Kidney epithelial cell (primary cell): ENCODE results near the gene OLFML1. TPM values are rescaled to one million over a fixed set of nuclear protein-coding genes. Genes with fewer than 3 reads are reported as not detected.

ENCODE experiments used
- DNase-seq: peaks from one replicate; pipeline ENCODE4 v3.0.0-alpha.2; 2010; ENCODE audit warnings: low read depth
- H3K27me3 ChIP-seq: 2 replicates; pipeline ENCODE4 v1.6.0; 2011; ENCODE audit warnings: low read length; ENCODE audit not compliant: control insufficient read depth, insufficient read depth
- H3K36me3 ChIP-seq: 2 replicates; pipeline ENCODE4 v1.5.1; 2011; ENCODE audit warnings: low read length; ENCODE audit not compliant: control insufficient read depth, insufficient read depth
- H3K4me3 ChIP-seq: 2 replicates; pipeline ENCODE4 v1.5.1; 2011; ENCODE audit warnings: low read depth, mild to moderate bottlenecking, control low read depth, low read length
- total RNA-seq: library from RNA; depleted of rRNA; stranded (reverse); fragments of >200 nt; gene quantifications from 2 replicates; pipeline ENCODE4 v1.2.3, GENCODE V29; 2015
- TF ChIP-seq, protein P1 (sequence below): IDR thresholded peaks from 2 replicates; pipeline ENCODE4 v1.5.1; 2011; ENCODE audit warnings: mild to moderate bottlenecking, moderate library complexity, low read length, control low read depth, inconsistent platforms; ENCODE audit not compliant: insufficient read depth, poor library complexity, severe bottlenecking

Gene OLFML1
- total RNA-seq, 1 donor from 2014 or later = not detected

GRCh38 chr11:7449841-7450214 is 35.5 kb upstream of the OLFML1 start:
- Histone ChIP-seq H3K36me3 (no peaks in the 10 kb centered on the region), H3K4me3 (no peak overlapping the region), H3K27me3 (no peaks in the 10 kb centered on the region)
- TF ChIP-seq, protein P1, sequence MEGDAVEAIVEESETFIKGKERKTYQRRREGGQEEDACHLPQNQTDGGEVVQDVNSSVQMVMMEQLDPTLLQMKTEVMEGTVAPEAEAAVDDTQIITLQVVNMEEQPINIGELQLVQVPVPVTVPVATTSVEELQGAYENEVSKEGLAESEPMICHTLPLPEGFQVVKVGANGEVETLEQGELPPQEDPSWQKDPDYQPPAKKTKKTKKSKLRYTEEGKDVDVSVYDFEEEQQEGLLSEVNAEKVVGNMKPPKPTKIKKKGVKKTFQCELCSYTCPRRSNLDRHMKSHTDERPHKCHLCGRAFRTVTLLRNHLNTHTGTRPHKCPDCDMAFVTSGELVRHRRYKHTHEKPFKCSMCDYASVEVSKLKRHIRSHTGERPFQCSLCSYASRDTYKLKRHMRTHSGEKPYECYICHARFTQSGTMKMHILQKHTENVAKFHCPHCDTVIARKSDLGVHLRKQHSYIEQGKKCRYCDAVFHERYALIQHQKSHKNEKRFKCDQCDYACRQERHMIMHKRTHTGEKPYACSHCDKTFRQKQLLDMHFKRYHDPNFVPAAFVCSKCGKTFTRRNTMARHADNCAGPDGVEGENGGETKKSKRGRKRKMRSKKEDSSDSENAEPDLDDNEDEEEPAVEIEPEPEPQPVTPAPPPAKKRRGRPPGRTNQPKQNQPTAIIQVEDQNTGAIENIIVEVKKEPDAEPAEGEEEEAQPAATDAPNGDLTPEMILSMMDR = no peak
- DNase-seq = no peak

- no peaks in the 10 kb centered on the region for H3K36me3 ChIP-seq
- H3K27me3 ChIP-seq = no peaks in the 10 kb centered on the region
- TF ChIP-seq, protein P1 = no peak
- H3K4me3 ChIP-seq = no peak overlapping the region
- DNase-seq = no peak
Observed at GRCh38 chr11:7450836-7451235, 34.5 kb upstream of the OLFML1 start.

DNA sequence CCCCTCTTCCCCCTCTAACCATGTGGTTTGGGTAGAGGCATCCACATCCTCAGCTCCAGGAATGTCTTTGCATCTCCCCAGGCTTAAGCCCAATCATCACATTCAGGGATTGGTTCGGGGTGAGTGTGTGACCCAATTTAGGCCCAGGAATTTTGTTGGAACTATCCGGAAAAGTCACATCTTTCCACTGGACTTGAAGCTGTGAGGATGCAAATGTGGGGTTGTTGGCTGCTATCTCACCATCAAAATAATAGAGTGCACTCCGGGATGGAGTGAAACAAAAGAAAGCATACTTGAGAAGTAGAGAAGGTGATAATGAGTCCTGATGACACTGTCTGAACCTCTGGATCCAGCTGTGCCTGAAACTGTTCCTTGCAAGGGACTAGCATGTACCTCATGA is 33.8 kb upstream of the OLFML1 start:
- DNase-seq = no peak
- H3K4me3 ChIP-seq = no peak overlapping the region
- no peaks in the 10 kb centered on the region for H3K27me3 ChIP-seq
- TF ChIP-seq, protein P1 = no peak
- H3K36me3 ChIP-seq = no peaks in the 10 kb centered on the region

DNA sequence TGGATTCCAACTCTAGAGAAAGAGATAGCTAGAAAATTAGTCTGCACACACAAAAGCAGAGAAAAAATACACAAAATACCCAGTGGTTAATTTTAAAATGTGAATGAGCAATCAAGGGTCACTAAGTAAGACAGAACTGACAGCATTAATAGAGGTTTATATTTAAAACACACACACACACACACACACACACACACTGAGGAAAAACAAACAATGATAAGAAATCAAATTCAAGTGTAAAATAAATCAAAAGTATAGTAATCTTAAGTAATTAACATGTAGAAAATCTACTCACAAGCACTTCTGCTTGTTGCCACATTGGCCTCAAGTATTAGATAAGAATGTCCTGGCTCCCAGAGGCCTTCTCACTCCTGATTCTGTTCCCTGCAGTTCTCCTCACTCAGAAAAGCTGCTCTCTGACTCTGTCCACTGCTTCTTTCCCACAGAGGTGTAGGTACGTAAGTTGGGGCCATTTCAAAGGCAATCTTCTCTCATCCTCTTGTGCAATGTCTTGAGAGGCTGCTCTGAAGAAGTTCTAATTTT is 33.3 kb upstream of the OLFML1 start:
- TF ChIP-seq, protein P1 = no peak
- Histone ChIP-seq H3K27me3 (no peaks in the 10 kb centered on the region), H3K36me3 (no peaks in the 10 kb centered on the region), H3K4me3 (no peak overlapping the region)
- no peak for DNase-seq

DNA sequence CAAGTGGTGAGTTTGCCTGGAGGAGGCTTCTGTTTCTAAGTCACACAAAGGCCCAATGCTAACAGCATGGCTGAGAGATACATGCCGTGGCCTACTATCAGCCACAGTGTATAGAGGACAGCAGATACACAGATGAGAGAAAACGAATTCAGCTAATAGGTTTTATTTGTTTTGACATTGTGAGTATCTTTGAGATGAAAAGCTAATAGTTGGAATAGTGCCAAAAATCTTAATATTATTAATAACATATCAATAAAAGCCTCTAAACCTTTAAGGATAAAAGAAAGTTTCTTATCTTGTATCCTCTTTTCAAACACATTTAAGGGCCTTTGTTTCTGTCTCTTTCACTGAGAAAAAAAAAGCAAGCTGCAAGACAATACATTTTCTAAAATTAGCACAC is 30.5 kb upstream of the OLFML1 start:
- Histone ChIP-seq H3K4me3 (no peak overlapping the region), H3K36me3 (no peaks in the 10 kb centered on the region), H3K27me3 (no peaks in the 10 kb centered on the region)
- TF ChIP-seq, protein P1 = no peak
- no peak for DNase-seq

- no peak for DNase-seq
- Histone ChIP-seq H3K27me3 (no peaks in the 10 kb centered on the region), H3K36me3 (no peaks in the 10 kb centered on the region), H3K4me3 (no peak overlapping the region)
- TF ChIP-seq, protein P1 = no peak
Observed at GRCh38 chr11:7457211-7457610, 28.1 kb upstream of the OLFML1 start.
